NCI-H526 (cell line): Measurements from ENCODE around the gene SYT14.
A peak's percentile ranks its signal among the peaks of the same experiment; 100 is the strongest.
"Not testable (repeated sequence)": the region's sequence is repeated elsewhere in the genome, so short reads cannot be mapped to it uniquely, and the experiment has no call there.

ENCODE experiments used
- DNase-seq, 2 experiments: peaks; one replicate each; lab custom pipeline; 2025; lab: John Stamatoyannopoulos, UW

The SYT14 gene

DNA sequence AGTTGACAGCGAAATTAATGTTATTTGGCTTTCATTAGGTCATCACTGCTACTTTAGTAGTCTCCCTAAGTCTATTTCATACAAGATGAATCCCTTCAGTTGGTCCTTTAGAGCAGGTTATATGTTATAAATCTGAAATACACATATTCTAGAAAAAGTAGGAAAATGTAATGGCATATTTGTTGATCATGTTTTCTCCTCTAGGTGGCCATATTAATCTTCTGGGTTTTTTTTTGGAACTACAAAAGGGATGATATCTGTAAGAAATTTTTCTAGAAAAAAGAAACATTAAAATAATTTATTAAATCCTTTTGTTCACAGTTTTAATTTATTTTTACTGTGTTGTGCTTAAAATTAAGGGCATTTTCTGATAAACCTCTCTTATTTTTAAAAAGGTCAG lies 87.9 kb downstream of the SYT14 start:
- DNase-seq = no peak

GRCh38 chr1:210027994-210028393 lies 90.0 kb downstream of the SYT14 start:
- no peak for DNase-seq

GRCh38 chr1:210031473-210031872 lies 93.5 kb downstream of the SYT14 start:
- DNase-seq = no peak

DNA sequence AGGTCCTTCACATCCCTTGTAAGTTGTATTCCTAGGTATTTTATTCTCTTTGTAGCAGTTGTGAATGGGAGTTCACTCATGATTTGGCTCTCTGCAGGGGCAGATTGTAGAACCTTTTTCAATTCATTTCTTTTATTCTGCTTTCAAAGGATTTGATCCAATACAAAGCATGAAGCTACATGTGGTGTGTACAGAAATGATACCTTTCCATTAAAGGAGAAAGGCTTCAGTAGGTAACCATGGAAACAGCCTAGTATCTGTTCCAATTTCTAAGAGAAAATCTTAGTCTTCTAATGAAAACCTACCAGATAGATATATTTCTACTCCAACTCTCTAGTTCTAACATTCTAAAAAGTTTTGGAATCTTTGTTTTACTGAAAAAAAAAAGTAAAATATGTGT lies 105.0 kb downstream of the SYT14 start:
- no peak for DNase-seq

- DNase-seq = no peak
These were observed 111.6 kb downstream of the SYT14 start for GRCh38 chr1:210049616-210050015.

- not testable (repeated sequence) for DNase-seq
These were observed 112.5 kb downstream of the SYT14 start for GRCh38 chr1:210050491-210050890.

GRCh38 chr1:210053126-210053525 lies 115.1 kb downstream of the SYT14 start:
- no peak for DNase-seq

GRCh38 chr1:210057593-210057992 lies 119.6 kb downstream of the SYT14 start:
- no peak for DNase-seq

DNA sequence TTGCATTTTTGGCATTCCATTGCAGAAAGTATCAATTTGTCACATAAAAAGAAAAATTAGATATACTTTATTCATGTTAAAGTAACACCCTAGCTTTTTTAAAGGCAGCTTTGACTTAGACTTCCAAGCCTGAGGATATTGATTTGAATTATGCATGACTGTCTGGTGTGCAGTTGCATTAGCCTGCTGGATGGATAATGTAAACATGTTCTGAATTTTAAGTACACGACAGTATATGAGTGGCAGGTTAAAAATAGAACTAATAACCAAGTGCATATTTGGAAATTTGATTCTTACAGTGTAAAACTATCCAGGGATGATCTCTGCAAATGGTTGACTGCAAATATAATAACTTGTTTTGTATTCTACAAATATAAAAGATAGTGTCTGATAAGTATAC lies 124.0 kb downstream of the SYT14 start:
- DNase-seq = peak; percentile 24 to 45

DNA sequence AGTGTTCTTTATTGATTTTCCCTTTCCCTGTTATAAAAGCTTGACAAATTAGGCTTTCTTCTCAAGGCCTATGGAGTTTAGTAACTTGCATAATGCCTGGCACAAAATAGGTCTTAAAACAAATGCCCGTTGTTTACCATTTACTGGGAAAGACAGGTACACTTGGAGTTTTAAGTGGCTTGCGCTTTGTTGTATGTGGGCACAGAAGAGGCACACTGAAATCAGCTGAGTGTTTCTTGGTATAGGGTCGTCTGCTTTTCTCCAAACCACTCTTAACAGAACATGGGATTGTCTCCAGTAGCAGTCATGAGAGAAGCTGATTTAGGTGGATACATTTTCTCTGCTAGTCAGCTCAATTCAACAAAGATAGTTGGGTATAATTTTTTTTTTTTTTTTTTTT lies 132.5 kb downstream of the SYT14 start:
- no peak for DNase-seq

GRCh38 chr1:210072129-210072528 lies 134.1 kb downstream of the SYT14 start:
- no peak for DNase-seq

DNA sequence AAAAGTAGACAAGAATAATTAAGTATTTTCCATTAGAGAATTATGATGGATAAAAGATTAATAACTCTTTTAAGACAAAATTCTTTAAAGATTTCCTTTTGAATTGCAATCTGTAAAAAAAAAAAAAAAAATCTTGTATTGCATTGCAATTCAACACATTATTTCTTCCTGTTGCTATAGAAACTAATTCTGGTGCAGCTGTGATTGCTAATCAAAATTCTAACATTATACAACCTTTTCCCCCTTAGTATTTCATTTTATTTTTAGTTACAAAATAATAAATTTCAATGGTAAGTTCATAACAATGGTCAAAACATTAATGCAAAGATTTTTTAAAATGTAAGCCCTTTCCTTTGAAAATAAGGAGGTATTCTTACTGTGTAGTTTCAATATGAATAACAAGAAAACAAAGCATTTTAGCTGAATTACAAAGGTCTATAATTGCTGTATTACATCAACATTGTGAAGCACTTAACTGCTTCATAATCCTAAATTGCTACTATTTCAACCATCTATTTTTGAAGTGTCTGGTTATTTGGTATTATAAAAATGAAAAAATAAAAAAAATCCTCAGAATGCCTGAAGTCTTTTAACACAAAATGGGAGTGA lies 135.0 kb downstream of the SYT14 start:
- no peak for DNase-seq

DNA sequence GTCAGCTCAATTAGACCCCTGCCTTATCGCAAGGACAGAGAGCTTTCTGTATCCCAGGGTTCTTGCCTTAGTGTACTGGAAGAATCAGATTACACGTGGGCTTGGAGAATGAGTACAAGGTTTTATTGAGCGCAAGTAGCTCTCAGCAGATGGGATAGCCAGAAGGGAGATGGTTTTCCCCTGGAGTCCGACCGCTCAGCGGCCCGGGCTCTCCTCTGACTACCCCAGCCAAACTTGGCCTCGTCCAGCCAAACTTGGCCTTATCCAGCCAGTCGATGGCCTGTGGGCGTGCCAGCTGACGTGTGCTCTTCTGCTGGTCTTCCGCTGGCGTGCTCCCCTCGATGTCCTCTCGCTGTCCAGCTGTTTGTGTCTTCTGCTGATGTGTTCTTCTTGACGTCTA lies 136.9 kb downstream of the SYT14 start:
- DNase-seq = no peak

DNA sequence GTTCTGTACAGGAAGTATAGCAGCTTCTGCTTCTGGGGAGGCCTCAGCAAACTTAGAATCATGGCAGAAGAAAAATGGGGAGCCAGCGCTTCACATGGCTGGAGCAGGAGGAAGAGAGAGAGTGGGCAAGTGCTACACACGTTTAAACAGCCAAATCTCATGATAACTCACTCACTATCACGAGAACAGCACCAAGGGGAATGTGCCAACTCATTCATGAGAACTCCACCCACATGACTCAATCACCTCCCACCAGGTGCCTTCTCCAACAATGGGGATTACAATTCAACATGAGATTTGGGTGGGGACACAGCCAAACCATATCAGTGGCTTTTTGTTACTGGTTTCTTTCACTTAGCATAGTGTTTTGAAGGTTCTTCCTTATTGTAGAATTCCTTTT lies 138.6 kb downstream of the SYT14 start:
- DNase-seq = no peak

GRCh38 chr1:210081494-210081893 lies 143.5 kb downstream of the SYT14 start:
- no peak for DNase-seq

- no peak for DNase-seq
These were observed 147.3 kb downstream of the SYT14 start for GRCh38 chr1:210085359-210085758.

- DNase-seq = no peak
These were observed 149.0 kb downstream of the SYT14 start for GRCh38 chr1:210087058-210087457.

DNA sequence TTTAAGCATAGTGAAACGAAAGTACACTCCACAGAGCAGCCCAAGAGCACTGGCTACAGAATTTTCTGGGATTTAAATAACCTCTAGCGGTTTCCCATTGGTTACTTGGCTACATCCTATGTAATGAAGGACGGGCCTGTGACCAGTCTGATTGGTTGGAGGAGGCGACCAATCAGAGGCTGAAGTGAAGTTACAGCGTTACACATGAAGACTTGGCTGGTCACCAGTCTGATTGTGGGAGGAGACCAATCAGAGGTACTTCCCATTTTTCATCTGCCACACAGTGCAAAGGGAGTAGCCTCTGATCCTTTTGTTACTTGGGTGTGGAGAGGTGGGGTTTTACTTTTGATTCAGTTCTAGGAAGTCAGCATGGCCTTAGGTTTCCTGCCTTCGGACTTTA lies 151.8 kb downstream of the SYT14 start:
- DNase-seq = no peak

DNA sequence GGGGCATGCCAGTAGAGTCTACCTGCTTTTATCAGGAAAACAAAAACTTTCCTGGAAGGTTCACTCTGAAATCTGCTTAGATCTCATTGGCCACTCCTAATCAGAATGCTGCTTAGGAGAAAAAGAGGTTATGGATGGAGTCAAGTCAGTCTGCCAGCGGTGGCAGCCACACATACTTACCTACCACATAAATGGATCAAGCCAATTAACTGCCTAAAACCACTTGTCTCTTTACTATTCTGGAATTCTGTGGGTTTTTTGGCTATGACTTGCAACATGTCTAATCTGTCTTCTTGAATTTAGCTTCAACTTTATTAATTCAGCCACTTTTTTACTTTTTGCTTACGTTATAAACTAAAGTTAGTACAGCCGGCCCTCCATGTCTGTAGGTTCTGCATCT lies 154.3 kb downstream of the SYT14 start:
- no peak for DNase-seq

DNA sequence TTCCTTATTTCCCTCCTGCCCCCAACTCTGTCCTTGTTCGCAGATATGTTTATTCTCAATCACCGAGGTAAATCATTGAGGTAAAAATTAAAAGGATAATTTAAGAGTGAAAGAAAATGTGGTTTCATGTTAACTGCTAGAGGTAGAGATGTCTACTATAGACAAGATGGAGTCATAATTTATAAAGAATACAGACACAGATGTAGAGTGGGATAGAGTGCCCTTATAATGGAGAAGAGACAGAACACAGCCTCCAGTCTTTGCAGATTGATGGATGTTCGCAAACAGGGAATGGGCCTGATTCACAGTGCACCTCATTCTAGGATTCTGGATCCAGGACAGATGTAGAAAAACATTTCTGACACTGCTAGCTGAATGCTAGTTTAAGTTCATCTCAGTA lies 155.4 kb downstream of the SYT14 start:
- DNase-seq = no peak

- DNase-seq = no peak
These were observed 160.3 kb downstream of the SYT14 start for GRCh38 chr1:210098356-210098755.

- no peak for DNase-seq
These were observed 161.9 kb downstream of the SYT14 start for GRCh38 chr1:210099921-210100320.

DNA sequence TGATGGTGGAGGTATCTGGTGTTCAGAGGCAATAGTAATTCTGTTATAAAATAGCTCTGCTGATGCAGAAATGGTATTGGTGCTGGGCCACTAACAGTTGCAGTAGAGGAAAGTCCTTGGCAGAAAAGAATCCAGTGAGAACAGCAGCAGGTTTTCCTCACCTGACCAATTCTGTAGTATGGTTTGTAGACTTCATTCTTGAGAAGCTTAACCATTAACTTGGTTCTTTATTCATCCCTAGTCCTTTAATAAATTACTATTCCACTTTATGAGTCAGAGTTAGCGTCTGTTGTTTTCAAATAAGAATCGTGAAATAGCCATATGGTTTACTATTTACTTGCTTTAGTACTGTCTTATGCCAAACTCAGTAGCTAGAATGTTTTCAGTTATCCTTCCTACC lies 166.1 kb downstream of the SYT14 start:
- no peak for DNase-seq

GRCh38 chr1:210112906-210113305 lies 174.9 kb downstream of the SYT14 start:
- not testable (repeated sequence) for DNase-seq

DNA sequence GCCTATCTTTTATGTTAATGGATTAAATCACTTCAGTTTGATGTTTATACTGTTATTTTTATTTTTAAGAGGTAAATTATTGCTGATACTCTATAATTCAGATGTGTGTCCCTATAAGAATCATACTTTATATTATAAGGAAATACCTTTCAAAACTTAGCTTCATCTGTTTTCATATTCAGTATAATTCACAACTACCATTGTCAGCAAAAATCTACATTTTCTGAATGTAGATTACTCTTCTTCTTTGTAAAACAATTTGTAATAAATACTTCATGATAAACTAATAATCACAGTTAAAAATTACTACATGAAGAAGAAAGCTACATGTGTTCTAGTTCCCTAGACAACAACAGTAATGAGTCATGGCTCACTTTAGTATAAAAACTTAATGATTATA lies 179.2 kb downstream of the SYT14 start:
- DNase-seq = no peak
